ENCODE results near the gene KATNAL2. TPM values are rescaled to one million over a fixed set of nuclear protein-coding genes. Genes with fewer than 3 reads are reported as not detected.
"Not testable (repeated sequence)": the region's sequence is repeated elsewhere in the genome, so short reads cannot be mapped to it uniquely, and the experiment has no call there.

Gene KATNAL2
- total and polyA plus RNA-seq, 9 donors, result 4.2 to 10.7 (median 7.6) TPM

DNA sequence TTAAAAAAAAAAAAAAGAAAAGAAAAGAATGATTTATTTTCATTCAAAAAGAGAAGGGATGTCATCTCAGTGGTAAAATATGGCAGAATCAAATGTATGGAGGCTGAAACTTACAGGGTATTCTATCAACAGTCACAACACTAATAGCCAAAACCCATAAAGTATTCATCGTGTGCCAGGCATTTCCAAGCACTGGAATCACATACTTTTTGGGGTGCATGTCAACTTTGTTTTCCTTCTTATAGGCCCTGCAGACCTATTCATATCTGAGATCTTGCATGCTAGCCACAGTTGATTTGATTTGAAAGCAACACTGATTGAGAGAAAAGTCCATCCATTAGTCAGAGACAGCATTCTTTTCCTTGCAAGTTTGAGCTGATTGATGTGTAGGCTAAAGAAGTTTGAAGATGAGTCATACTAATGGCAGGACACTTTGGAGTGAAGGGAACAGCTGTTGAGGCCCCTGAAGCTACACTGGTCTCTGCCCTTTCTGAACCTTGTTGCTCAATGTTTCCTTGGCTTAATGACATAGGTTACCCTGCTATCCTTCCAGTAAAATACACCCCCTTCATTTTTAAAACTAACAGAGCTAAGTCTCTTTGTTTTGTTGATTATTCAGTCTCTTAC is 22.0 kb downstream of the KATNAL2 start:
- WGBS (ENCODE audit: insufficient coverage), result no CpG with 5 or more reads among the region's 1 CpG
- Histone ChIP-seq H3K27me3 (ENCODE audit: control insufficient read depth, insufficient read depth, low read length) (no peaks in the 10 kb centered on the region), H3K36me3 (ENCODE audit: control insufficient read depth, insufficient read depth, low read length) (no peaks in the 10 kb centered on the region), H3K27ac (ENCODE audit: low read length) (peak overlapping the region; percentile 76), H3K9me3 (replicated peaks; ENCODE audit: control insufficient read depth, low read depth, low read length) (no peaks in the 10 kb centered on the region), H3K4me3 (ENCODE audit: low read length) (no peak overlapping the region), H3K4me1 (ENCODE audit: control insufficient read depth, insufficient read depth, low read length) (peaks cover 7% of the 10 kb centered on the region)
- peak; percentile 75 for DNase-seq

GRCh38 chr18:46939998-46940571 is 22.7 kb downstream of the KATNAL2 start:
- peak overlapping the region; percentile 76 for H3K27ac ChIP-seq (ENCODE audit: low read length)

GRCh38 chr18:46942646-46943045 is 25.2 kb downstream of the KATNAL2 start:
- Histone ChIP-seq H3K27ac (ENCODE audit: low read length) (no peak overlapping the region), H3K9me3 (replicated peaks; ENCODE audit: control insufficient read depth, low read depth, low read length) (no peaks in the 10 kb centered on the region), H3K36me3 (ENCODE audit: control insufficient read depth, insufficient read depth, low read length) (no peaks in the 10 kb centered on the region), H3K27me3 (ENCODE audit: control insufficient read depth, insufficient read depth, low read length) (no peaks in the 10 kb centered on the region), H3K4me3 (ENCODE audit: low read length) (no peak overlapping the region), H3K4me1 (ENCODE audit: control insufficient read depth, insufficient read depth, low read length) (peaks cover 7% of the 10 kb centered on the region)
- no peak for DNase-seq
- no CpG with 5 or more reads among the region's 2 CpGs for WGBS (ENCODE audit: insufficient coverage)

More at GRCh38 chr18:46939998-46940571, 22.7 kb downstream of the KATNAL2 start:
- DNase-seq, result no peak
- no peak overlapping the region for H3K4me3 ChIP-seq (ENCODE audit: low read length)
- WGBS (ENCODE audit: insufficient coverage), result no CpG with 5 or more reads among the region's 1 CpG
- H3K36me3 ChIP-seq (ENCODE audit: control insufficient read depth, insufficient read depth, low read length), result no peaks in the 10 kb centered on the region
- H3K9me3 ChIP-seq (replicated peaks; ENCODE audit: control insufficient read depth, low read depth, low read length), result no peaks in the 10 kb centered on the region
- H3K27me3 ChIP-seq (ENCODE audit: control insufficient read depth, insufficient read depth, low read length), result no peaks in the 10 kb centered on the region
- H3K4me1 ChIP-seq (ENCODE audit: control insufficient read depth, insufficient read depth, low read length), result peaks cover 7% of the 10 kb centered on the region

DNA sequence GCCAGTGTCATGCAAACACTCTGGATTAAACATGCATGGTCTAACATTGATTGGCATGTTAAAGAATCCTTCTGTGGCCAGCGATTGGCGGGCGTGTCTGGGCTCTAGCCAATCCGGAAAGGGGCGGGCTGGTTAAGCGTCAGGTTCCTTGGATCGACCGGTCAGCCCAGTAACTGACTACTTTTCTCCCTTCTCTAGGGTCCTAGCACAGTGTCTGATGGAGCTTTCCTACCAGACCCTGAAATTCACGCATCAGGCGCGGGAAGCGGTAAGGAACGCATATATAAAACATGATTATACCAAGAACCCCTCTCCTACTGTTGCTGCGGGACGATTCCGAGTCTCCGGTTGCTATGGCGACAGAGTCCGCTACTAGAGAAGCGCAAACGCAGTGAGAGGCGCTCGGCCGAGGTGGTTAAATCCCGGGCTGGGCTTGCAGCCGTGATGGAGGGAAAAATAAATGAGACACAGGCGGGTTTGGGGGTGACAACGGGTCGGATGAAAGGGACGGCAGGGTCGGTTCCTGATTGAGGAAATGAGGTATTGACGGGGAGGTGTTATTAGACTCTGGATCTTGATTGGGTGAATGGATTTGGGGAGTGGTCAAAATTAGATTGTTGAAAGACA is 29.4 kb downstream of the KATNAL2 start:
- no peaks in the 10 kb centered on the region for H3K27me3 ChIP-seq (ENCODE audit: control insufficient read depth, insufficient read depth, low read length)
- under 1% methylated on average over 32 of the region's 32 CpGs for WGBS (ENCODE audit: insufficient coverage)
- no peaks in the 10 kb centered on the region for H3K4me1 ChIP-seq (ENCODE audit: control insufficient read depth, insufficient read depth, low read length)
- H3K36me3 ChIP-seq (ENCODE audit: control insufficient read depth, insufficient read depth, low read length), result no peaks in the 10 kb centered on the region
- DNase-seq, result peak; percentile 91
- H3K9me3 ChIP-seq (replicated peaks; ENCODE audit: control insufficient read depth, low read depth, low read length), result no peaks in the 10 kb centered on the region
- H3K4me3 ChIP-seq (ENCODE audit: low read length), result peak overlapping the region; percentile 70
- peak overlapping the region; percentile 67 for H3K27ac ChIP-seq (ENCODE audit: low read length)

- Histone ChIP-seq H3K36me3 (ENCODE audit: control insufficient read depth, insufficient read depth, low read length) (no peaks in the 10 kb centered on the region), H3K27me3 (ENCODE audit: control insufficient read depth, insufficient read depth, low read length) (no peaks in the 10 kb centered on the region)
Measured at GRCh38 chr18:46950064-46950656, 32.8 kb downstream of the KATNAL2 start.

GRCh38 chr18:46953195-46953594 is 35.8 kb downstream of the KATNAL2 start:
- DNase-seq, result no peak

More at GRCh38 chr18:46950064-46950656, 32.8 kb downstream of the KATNAL2 start:
- Histone ChIP-seq H3K27ac (ENCODE audit: low read length) (no peak overlapping the region), H3K9me3 (replicated peaks; ENCODE audit: control insufficient read depth, low read depth, low read length) (no peaks in the 10 kb centered on the region), H3K4me3 (ENCODE audit: low read length) (no peak overlapping the region), H3K4me1 (ENCODE audit: control insufficient read depth, insufficient read depth, low read length) (no peaks in the 10 kb centered on the region)
- DNase-seq, result no peak
- 78% methylated on average over 2 of the region's 5 CpGs for WGBS (ENCODE audit: insufficient coverage)

GRCh38 chr18:46958209-46958608 is 40.8 kb downstream of the KATNAL2 start:
- Histone ChIP-seq H3K4me3 (ENCODE audit: low read length) (no peak overlapping the region), H3K9me3 (replicated peaks; ENCODE audit: control insufficient read depth, low read depth, low read length) (no peaks in the 10 kb centered on the region), H3K36me3 (ENCODE audit: control insufficient read depth, insufficient read depth, low read length) (no peaks in the 10 kb centered on the region), H3K27me3 (ENCODE audit: control insufficient read depth, insufficient read depth, low read length) (no peaks in the 10 kb centered on the region), H3K4me1 (ENCODE audit: control insufficient read depth, insufficient read depth, low read length) (no peaks in the 10 kb centered on the region), H3K27ac (ENCODE audit: low read length) (no peak overlapping the region)
- no CpG with 5 or more reads among the region's 4 CpGs for WGBS (ENCODE audit: insufficient coverage)
- DNase-seq, result no peak

More at GRCh38 chr18:46953195-46953594, 35.8 kb downstream of the KATNAL2 start:
- no CpG with 5 or more reads among the region's 5 CpGs for WGBS (ENCODE audit: insufficient coverage)
- Histone ChIP-seq H3K4me1 (ENCODE audit: control insufficient read depth, insufficient read depth, low read length) (no peaks in the 10 kb centered on the region), H3K27ac (ENCODE audit: low read length) (no peak overlapping the region), H3K4me3 (ENCODE audit: low read length) (no peak overlapping the region), H3K27me3 (ENCODE audit: control insufficient read depth, insufficient read depth, low read length) (no peaks in the 10 kb centered on the region), H3K9me3 (replicated peaks; ENCODE audit: control insufficient read depth, low read depth, low read length) (no peaks in the 10 kb centered on the region), H3K36me3 (ENCODE audit: control insufficient read depth, insufficient read depth, low read length) (no peaks in the 10 kb centered on the region)

GRCh38 chr18:46963656-46964578 is 46.5 kb downstream of the KATNAL2 start:
- H3K27me3 ChIP-seq (ENCODE audit: control insufficient read depth, insufficient read depth, low read length); H3K36me3 ChIP-seq (ENCODE audit: control insufficient read depth, insufficient read depth, low read length); H3K9me3 ChIP-seq (replicated peaks; ENCODE audit: control insufficient read depth, low read depth, low read length); H3K4me3 ChIP-seq (ENCODE audit: low read length); H3K4me1 ChIP-seq (ENCODE audit: control insufficient read depth, insufficient read depth, low read length); DNase-seq; H3K27ac ChIP-seq (ENCODE audit: low read length): not testable (repeated sequence)
- WGBS (ENCODE audit: insufficient coverage), result no CpG with 5 or more reads among the region's 79 CpGs

- H3K36me3 ChIP-seq (ENCODE audit: control insufficient read depth, insufficient read depth, low read length); H3K4me3 ChIP-seq (ENCODE audit: low read length); DNase-seq; H3K9me3 ChIP-seq (replicated peaks; ENCODE audit: control insufficient read depth, low read depth, low read length); H3K27ac ChIP-seq (ENCODE audit: low read length); H3K4me1 ChIP-seq (ENCODE audit: control insufficient read depth, insufficient read depth, low read length); H3K27me3 ChIP-seq (ENCODE audit: control insufficient read depth, insufficient read depth, low read length): not testable (repeated sequence)
- WGBS (ENCODE audit: insufficient coverage), result 90% methylated on average over 4 of the region's 31 CpGs
Measured at GRCh38 chr18:46964579-46965293, 47.3 kb downstream of the KATNAL2 start.

Measured in muscle of leg (tissue), 11 donors.